NOMO-1 treated with dmso at 0.1 percent for 144 hours (cell line): ENCODE measurements around the gene SNAPC1.
"Not testable (repeated sequence)": the region's sequence is repeated elsewhere in the genome, so short reads cannot be mapped to it uniquely, and the experiment has no call there.

ENCODE experiments used
- DNase-seq: peaks from one replicate; lab custom pipeline; 2025; ENCODE audit not compliant: unreplicated experiment; lab: John Stamatoyannopoulos, UW

The SNAPC1 gene

DNA sequence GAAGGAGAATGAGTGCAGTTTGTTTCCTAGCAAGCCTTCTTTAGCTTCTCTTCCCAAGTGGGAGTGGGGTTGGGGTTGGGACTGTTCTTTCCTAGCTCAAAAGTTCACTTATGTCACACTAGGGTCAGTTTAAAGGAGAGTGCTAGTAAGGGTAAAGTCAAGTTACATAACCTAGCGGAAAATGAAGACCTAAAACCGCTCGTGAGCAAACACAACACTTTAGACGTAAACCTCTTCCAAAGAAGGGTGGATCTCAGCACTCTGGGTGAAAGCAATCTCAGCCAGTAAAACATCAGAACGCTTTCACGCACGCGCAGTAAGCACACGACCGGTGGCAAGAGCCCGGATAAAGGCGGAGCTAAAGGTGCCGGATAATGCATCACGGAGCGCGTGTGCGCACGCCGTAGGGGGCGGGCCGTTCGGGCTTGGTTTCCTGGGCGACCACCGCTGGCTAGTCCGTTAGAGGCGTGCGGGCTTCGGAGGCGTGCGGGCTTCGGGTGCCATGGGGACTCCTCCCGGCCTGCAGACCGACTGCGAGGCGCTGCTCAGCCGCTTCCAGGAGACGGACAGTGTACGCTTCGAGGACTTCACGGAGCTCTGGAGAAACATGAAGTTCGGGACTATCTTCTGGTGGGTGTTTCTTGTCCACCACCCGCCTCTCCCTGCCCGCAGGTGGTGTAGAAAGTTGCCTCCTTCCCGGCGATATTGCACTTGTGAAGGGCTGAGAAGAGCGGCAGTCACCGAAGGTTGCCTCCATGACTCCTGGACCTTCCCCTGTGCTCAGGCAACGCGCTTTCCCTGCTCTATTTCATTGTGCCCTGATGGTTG is at the start of gene SNAPC1:
Gene SNAPC1, plus strand, starts transcription at position 462 of the 828 bp plus-strand sequence. Its CDS starts 41 bp downstream, at position 503.
- DNase-seq = peak; percentile 96

DNA sequence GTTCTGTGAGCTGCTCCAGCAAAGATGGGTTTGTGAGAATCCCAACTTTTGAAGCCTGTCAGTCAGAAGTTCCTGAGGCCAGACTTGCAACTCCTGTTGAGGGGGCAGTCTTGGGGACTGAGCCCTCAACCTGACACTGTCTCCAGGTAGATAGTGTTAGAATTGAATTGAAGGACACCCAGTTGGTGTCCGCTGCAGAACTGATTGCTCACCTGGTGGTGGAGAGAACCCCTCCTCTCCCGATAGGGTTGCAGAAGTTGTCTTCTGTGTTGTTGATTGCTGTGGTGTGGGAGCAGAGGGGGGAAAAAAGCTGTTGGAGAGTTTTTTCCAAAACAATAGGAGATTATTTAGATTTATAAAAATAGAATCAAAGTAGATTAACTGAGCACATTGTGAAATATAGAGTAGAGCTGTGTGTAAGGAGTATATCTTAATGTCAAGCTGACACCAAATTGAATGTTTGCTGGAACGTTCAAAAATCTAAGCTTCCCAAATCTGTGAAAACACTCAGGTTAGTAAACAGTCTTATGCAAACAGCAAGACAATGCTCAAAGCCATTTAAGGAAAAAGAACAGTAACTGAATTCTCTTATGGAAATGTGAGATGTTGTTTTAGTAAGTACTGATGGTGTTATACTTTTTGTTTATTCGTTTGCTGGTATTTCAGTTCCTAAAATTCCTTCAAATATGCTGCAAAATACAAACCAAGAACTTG is 48.3 kb upstream of the SNAPC1 start:
- no peak for DNase-seq

DNA sequence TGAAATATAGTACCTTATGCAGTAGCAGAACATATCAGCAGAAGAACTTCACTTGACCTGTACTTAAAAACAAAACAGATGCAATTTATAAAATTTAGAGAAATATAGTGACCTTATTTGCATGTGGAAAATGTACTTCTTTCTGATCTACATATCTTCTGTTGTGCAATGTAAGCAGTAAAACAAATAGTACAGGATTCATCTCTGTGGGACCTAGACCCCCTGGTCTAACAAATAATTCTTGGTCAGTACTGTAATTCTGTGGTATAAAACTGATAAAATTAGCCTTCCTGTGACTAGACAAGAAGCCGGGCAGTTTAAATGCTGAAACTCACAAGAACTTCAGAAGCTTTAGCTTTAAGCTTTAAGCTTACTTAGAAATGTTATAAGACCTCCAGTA is 45.3 kb upstream of the SNAPC1 start:
- DNase-seq = no peak

DNA sequence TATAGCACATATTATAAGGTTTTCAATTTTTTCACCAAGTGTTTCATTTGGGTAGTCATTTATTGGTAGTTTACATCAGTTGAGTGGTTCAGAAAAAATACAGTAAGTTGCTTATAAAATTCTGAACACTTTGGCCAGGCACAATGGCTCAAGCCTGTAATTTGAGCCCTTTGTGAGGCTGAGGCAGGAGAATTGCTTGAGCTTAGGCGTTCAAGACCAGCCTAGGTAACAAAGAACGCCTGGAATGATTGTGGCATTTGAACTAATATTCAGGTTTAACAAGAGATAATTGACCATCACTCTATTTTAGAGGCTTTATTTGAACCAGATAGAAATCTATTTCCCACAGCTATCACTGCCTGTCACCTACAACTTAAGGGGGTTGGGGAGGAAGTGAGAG is 44.2 kb upstream of the SNAPC1 start:
- no peak for DNase-seq

GRCh38 chr14:61719344-61720293 is 42.6 kb upstream of the SNAPC1 start:
- no peak for DNase-seq

DNA sequence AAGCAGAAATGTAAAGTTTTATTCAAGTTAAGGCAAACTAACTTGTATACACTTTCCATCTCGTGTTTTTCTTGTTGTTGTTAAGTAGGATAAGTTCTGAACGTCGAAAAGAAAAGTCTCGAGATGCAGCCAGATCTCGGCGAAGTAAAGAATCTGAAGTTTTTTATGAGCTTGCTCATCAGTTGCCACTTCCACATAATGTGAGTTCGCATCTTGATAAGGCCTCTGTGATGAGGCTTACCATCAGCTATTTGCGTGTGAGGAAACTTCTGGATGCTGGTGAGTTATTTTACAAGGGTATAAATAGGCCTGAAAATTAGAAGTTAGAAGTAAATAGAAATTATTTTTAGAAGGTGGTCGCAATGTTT is 41.9 kb upstream of the SNAPC1 start:
- no peak for DNase-seq

DNA sequence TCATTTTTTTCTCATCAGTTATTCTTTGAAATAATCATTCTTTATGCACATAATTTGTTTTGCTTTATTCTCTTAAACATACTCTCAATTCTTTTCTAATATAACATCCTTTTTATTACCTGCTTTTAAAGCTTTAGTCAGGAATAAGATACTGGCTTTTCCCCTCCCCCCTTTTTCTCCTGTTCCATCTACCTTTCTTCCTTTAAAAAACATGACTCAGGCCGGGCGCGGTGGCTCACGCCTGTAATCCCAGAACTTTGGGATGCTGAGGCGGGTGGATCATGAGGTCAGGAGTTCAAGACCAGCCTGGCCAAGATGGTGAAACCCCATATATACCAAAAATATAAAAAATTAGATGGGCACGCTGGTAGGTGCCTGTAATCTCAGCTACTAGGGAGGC is 41.5 kb upstream of the SNAPC1 start:
- DNase-seq = no peak

- no peak for DNase-seq
These were observed 38.1 kb upstream of the SNAPC1 start for GRCh38 chr14:61724133-61724532.

- no peak for DNase-seq
These were observed 35.2 kb upstream of the SNAPC1 start for GRCh38 chr14:61726778-61727658.

DNA sequence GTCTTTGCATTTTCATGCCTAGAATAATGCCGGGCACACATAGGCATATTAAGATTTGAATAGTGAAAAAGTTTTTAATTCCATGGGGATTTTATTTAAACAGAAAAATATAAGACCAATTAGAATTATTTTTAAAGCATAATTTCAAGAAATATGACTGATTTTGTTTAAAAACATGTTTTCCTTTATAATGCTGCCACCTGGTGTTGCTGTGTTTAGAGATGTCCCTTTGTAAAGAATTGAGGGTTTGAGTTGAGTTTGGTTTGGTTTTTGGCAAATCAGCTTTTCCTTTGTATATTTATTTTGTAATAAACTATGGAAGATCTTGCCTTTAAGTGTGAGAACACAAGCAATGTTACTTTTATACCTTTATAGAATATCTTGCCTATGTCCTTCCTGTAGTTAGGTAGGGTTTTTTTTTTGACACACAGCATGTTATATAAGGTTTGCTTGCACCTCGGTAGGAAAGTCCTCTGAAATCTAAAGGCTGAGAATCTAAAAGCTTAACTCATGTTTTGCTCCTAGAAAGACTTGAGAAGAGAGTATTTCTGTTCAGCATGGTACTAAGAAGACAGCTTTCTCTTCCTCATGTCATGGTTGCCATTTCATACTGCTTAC is 31.4 kb upstream of the SNAPC1 start:
- DNase-seq = no peak

DNA sequence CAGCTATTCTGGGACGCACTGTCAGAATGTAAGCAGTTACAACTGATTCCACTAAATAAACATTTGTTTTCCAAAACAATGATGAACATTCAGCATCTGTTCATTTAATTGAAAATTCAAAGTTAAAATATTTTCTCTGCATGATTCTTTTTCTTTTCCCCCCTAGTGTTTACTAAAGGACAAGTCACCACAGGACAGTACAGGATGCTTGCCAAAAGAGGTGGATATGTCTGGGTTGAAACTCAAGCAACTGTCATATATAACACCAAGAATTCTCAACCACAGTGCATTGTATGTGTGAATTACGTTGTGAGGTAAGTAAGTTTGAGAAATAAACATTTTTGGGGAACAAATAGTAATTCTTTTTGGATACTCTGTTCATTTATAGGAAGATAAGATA is 28.2 kb upstream of the SNAPC1 start:
- no peak for DNase-seq

GRCh38 chr14:61736751-61737150 is 25.5 kb upstream of the SNAPC1 start:
- no peak for DNase-seq

DNA sequence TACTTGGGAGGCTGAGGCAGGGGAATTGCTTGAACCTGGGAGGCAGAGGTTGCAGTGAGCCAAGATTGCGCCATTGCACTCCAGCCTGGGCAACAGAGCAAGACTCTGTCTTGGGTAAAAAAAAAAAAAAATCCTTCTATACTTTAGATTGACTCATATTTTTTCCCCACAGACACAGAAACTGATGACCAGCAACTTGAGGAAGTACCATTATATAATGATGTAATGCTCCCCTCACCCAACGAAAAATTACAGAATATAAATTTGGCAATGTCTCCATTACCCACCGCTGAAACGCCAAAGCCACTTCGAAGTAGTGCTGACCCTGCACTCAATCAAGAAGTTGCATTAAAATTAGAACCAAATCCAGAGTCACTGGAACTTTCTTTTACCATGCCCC is 24.3 kb upstream of the SNAPC1 start:
- DNase-seq = peak; percentile 11

GRCh38 chr14:61739133-61739532 is 23.1 kb upstream of the SNAPC1 start:
- no peak for DNase-seq

DNA sequence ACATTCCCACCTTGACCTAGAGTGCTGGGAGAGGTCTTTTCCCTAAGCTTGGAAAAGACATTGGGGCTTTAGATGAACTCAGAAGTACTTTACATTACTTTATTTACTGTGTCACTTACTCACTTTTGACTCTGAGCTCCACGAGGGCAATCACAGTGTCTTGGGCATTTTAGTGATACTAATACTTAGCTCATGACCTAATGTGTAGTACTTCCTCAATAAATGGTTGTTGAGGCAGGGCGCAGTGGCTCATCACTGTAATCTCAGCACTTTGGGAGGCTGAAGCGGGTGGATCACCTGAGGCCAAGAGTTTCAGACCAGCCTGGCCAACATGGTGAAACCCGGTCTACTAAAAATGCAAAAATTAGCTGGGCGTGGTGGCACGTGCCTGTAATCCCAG is 19.8 kb upstream of the SNAPC1 start:
- DNase-seq = no peak

DNA sequence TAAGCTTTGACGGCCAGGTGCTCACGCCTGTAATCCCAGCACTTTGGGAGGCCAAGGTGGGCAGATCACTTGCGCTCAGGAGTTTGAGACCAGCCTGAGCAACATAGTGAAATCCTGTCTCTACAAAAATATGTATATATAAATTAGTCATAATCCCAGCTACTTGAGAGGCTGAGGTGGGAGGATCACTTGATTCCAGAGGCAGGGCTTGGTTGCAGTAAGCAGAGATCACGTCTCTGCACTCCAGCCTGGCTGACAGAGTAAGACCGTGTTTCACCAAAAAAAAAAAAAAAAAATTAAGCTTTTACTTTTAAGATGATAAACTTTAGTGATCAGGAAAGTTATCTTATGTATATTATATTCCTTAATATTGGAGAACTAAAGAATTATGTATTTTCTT is 18.0 kb upstream of the SNAPC1 start:
- no peak for DNase-seq

DNA sequence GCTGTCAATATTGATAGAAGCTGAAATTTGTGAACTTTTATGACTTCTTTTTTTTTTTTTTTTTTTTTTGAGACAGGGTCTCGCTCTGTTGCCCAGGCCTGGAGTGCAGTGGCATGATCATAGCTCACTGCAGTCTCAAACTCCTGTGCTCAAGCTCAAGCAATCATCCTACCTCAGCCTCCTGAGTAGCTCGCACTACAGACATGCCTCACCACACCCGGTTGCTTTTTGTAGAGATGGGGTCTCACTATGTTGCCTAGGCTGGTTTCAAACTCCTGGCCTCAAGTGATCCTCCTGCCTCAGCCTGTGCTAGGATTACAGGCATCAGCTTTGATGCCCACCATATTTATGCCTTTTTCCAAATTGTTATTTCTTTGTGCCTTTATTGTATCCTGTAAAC is 15.9 kb upstream of the SNAPC1 start:
- DNase-seq = not testable (repeated sequence)

- DNase-seq = no peak
These were observed 15.3 kb upstream of the SNAPC1 start for GRCh38 chr14:61746881-61747280.

GRCh38 chr14:61747342-61747741 is 14.9 kb upstream of the SNAPC1 start:
- DNase-seq = no peak

DNA sequence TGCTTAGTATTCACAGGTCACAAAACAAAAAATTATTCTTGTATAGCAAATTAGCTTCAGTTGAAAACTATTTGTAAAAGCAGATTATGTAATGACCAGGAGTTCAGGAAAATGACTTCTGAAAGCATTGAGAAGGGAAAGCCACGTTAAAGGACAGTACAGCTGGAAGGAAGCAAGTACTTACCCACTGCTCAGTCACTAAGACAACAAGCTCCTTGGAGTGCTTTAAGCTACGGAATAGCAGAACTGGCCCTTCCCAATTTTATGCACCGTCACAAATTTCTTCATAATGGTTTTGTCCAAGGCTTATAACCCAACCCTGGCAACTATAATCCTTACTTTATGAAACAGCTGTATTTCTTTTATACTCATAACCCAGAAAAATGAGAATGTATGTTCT is 13.0 kb upstream of the SNAPC1 start:
- no peak for DNase-seq
